Measurements from ENCODE around the gene CHRNA10. TPM values are rescaled to one million over a fixed set of nuclear protein-coding genes. Genes with fewer than 3 reads are reported as not detected.

Gene CHRNA10
- total RNA-seq, 2 donors from 2014 or later = 1.0 TPM; not detected in 1

- no peak overlapping the region for H3K27ac ChIP-seq
- no peak for DNase-seq (ENCODE audit: low spot score)
- H3K36me3 ChIP-seq = no peaks in the 10 kb centered on the region
- TF ChIP-seq CTCF (IDR thresholded peaks at IDR 0.05) = no peak
- no peaks in the 10 kb centered on the region for H3K9me3 ChIP-seq
- H3K27me3 ChIP-seq = no peaks in the 10 kb centered on the region
- no peak overlapping the region for H3K4me3 ChIP-seq
- H3K4me1 ChIP-seq = peaks cover 0 to 25% of the 10 kb centered on the region in 2 donors
Observed at GRCh38 chr11:3639841-3640240, 31.3 kb downstream of the CHRNA10 start.

DNA sequence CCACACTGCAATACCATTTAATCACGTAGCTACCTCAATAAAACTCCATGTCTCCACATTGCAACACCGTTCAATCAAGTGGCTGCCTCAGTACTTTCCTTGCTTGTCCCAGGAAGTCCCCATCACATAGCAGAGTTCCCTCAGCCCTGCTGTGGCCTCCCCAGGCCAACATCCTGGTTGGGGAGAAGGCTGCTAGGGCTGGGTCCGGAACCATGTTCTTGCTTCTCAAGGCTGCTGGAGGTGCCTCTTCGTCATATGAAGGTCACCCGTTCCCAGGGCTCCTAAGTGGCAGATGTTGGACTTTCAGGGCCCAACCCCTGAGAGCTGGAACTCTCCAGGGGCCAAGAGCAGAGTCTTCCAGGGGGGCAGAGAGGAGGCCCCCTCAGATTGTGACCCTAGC, 32.7 kb downstream of the CHRNA10 start:
- H3K27me3 ChIP-seq = no peaks in the 10 kb centered on the region
- H3K4me3 ChIP-seq = no peak overlapping the region
- H3K4me1 ChIP-seq = peaks cover 0 to 17% of the 10 kb centered on the region in 2 donors
- H3K27ac ChIP-seq = no peak overlapping the region
- no peaks in the 10 kb centered on the region for H3K36me3 ChIP-seq
- DNase-seq (ENCODE audit: low spot score) = no peak
- H3K9me3 ChIP-seq = no peaks in the 10 kb centered on the region
- no peak for TF ChIP-seq CTCF (IDR thresholded peaks at IDR 0.05)

- no peak overlapping the region for H3K4me3 ChIP-seq
- peaks cover 0 to 8% of the 10 kb centered on the region in 2 donors for H3K4me1 ChIP-seq
- TF ChIP-seq CTCF (IDR thresholded peaks at IDR 0.05) = no peak
- H3K27me3 ChIP-seq = no peaks in the 10 kb centered on the region
- H3K27ac ChIP-seq = no peak overlapping the region
- no peaks in the 10 kb centered on the region for H3K36me3 ChIP-seq
- DNase-seq (ENCODE audit: low spot score) = no peak
- no peaks in the 10 kb centered on the region for H3K9me3 ChIP-seq
Observed at GRCh38 chr11:3637201-3637600, 34.0 kb downstream of the CHRNA10 start.

- H3K4me3 ChIP-seq = no peak overlapping the region
- no peaks in the 10 kb centered on the region for H3K27me3 ChIP-seq
- TF ChIP-seq CTCF (IDR thresholded peaks at IDR 0.05) = no peak
- no peak overlapping the region for H3K27ac ChIP-seq
- H3K4me1 ChIP-seq = no peaks in the 10 kb centered on the region
- no peak for DNase-seq (ENCODE audit: low spot score)
- no peaks in the 10 kb centered on the region for H3K9me3 ChIP-seq
- H3K36me3 ChIP-seq = no peaks in the 10 kb centered on the region
Observed at GRCh38 chr11:3635641-3636375, 35.4 kb downstream of the CHRNA10 start.

DNA sequence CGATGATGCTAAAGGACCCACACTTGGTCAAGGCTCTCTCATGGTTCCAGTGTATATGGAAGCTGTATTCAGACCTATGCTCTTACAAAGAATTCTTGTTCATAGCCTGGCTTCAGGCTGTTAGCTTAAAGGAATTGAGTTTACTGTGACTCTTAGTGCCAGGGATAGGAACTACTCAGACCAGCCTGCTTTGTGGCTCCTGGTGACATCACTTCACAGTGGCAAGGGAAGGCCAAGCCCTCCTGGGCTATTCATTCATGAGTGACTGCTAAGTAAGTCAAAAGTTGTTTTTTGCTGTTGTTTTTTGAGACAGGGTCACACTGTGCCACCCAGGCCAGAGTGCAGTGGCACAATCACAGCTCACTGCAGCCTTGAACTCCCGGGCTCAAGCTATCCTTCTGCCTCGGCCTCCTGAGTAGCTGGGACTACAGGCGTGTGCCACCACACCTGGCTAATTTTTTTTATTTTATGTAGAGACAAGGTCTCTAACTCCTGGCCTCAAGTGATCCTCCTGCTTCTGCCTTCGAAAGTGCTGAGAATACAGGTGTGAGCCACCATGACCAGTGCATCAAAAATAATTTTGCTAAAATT, 39.0 kb downstream of the CHRNA10 start:
- TF ChIP-seq CTCF (IDR thresholded peaks at IDR 0.05) = no peak
- Histone ChIP-seq H3K4me1 (no peaks in the 10 kb centered on the region), H3K4me3 (no peak overlapping the region), H3K27ac (no peak overlapping the region), H3K27me3 (no peaks in the 10 kb centered on the region), H3K9me3 (no peaks in the 10 kb centered on the region), H3K36me3 (no peaks in the 10 kb centered on the region)
- DNase-seq (ENCODE audit: low spot score) = no peak

All from right atrium auricular region (tissue), 2 donors.